ENCODE measurements around the gene COPG2.
"Not testable (repeated sequence)": the region's sequence is repeated elsewhere in the genome, so short reads cannot be mapped to it uniquely, and the experiment has no call there.

The COPG2 gene

GRCh38 chr7:130559184-130559583 is 109.4 kb downstream of the COPG2 start:
- DNase-seq: no peak

DNA sequence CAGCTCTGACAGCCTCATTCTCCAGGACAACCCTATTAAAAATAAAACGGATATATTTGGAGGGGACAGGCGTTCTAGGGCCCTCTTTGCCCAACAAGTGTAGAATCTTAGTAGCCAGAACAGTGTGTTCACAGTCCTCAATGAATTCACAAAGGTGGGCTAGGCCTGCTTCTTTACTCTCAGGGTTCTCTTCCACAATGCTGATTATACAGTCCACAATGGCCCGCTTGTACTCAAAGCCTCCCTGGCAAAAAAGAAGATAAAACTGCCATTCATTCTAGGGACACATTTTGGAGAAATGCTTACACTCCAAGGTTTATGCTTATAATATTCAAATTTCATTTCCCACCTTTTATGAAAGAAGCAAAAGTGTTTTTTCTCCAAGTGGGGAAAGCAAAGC is 114.1 kb downstream of the COPG2 start:
- no peak for DNase-seq

- no peak for DNase-seq
Measured at GRCh38 chr7:130553398-130554029, 115.0 kb downstream of the COPG2 start.

- DNase-seq: no peak
Measured at GRCh38 chr7:130544356-130544755, 124.2 kb downstream of the COPG2 start.

DNA sequence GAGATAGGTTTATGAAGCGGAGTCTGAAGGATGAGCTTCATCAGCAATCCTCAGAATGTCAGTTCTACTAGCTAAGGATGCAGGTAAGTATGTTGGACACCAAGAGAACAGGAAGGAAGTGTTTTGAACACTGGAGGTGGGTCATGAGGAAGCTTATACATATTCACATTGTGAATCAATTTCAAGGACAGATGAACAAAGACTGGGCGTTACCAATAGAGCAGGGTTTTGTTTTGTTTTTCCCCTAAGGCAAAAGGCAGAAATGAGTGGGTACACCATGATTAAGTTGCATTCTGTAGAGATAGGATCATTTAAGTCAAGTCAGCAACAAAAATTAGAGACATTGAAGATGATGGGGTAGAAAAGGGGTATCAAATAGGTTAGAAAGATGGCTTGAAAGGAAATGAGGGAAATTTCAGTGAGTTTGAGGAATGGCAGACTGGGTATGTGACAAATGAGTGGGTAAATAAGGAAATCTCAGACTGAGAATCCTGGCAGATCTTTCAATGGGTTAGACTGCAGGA is 125.0 kb downstream of the COPG2 start:
- DNase-seq: no peak

DNA sequence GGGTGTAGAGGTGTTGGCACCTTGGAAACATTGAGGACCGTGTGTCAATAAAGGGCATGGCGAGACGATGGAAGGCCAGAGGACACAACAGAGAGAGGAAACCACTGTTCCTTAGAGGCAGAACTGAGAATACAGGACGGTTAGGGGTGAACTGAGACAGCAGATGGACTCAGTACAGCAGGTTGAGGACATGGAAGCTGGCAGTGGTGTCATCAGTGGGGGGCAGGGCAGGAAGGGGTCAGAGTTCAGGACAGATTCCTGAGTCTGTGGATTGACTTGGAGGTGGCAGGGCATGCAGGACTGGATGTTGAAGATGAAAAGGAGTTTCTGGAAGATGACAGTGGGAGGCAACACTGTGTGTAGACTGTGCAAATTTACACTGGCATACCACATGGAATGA is 126.3 kb downstream of the COPG2 start:
- DNase-seq: not testable (repeated sequence)

- not testable (repeated sequence) for DNase-seq
Measured at GRCh38 chr7:130541287-130541686, 127.3 kb downstream of the COPG2 start.

DNA sequence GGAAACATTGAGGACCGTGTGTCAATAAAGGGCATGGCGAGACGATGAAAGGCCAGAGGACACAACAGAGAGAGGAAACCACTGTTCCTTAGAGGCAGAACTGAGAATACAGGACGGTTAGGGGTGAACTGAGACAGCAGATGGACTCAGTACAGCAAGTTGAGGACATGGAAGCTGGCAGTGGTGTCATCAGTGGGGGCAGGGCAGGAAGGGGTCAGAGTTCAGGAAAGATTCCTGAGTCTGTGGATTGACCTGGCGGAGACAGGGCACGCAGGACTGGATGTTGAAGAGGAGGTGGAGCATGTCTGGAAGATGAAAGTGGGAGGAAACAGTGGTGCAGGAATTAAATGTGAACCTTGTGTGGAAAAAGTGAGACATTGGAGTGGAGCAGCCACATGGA is 130.7 kb downstream of the COPG2 start:
- DNase-seq: not testable (repeated sequence)

- no peak for DNase-seq
Measured at GRCh38 chr7:130529417-130529816, 139.1 kb downstream of the COPG2 start.

DNA sequence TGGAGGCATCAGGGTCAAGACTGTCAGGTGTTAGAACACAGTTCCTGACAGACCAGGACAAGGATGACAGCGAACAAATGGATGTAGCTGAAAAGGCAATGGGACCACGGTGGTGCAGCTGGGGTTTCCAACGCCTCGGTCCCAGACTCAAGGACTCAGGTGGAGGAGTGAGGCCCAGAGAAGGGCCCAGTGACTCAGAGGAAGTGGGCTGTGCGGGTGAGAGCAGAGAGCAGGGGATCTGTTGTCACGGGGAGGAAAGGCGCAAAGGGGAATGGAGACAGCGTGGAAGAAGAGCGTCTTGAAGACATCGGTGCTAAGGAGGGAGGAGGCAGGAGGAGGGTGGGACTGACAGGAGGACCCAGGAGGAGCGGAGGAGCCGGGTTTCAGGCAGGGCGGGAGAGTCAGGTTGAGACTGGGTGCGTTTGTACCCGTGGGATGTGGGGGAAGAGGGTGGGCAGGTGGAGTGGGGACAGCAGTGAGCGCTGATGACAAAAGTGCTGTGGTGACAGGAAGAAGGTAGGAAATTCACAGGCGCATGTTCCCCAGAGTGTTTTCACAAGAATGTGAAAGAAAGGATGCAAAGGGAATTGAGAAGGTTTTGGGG is 140.7 kb downstream of the COPG2 start:
- not testable (repeated sequence) for DNase-seq

DNA sequence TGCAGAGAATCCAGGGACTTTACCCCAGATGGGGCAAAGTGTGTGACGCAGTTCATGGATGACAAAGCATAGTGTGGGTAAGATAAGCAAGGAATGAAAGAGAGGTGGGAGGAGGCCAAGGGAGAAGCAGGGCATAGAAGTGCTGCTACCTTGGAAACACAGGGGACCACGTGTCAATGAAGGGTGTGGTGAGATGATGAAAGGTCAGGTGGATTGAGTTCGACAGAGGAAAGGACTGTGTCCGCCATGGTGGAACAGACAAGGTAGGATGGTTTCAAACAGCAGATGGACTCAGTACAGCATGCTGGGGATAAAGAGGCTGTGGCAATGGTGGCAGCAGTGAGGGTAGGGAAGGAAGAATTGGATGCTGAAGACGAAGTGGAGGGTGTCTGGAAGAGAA is 143.9 kb downstream of the COPG2 start:
- DNase-seq: no peak

GRCh38 chr7:130523519-130524125 is 144.9 kb downstream of the COPG2 start:
- not testable (repeated sequence) for DNase-seq

GRCh38 chr7:130521258-130521951 is 147.1 kb downstream of the COPG2 start:
- no peak for DNase-seq

DNA sequence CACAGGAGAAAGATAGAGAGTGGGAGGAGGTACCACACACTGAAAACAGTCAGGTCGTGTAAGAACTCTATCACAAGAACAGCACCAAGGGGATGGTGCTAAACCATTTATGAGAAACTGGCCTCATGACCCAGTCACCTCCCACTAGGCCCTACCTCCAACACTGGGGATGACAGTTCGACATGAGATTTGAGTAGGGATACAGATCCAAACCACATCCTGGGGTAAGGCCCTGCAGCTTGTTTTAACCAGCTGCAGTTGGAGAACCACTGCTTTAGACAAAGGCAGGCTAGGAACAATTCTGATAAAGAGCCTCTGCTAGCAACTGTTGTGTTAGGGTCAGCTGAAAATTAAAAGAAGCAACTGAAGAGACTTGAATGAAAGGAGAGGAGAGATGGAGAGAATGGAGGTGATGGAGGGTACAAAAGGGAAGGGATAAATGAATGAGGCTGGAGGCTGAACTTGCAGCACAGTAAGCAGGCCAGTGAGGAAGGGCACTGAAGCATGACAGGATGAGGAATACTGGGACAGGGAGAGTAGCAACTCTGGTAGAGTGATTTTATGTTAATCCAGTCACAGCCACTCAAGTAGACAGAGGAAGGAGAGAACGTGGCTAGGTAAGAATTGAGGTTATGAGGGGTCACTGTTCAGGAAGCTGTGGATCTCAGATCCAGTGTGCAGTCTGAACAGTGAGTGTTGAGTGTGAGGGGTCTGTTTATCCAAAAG is 153.1 kb downstream of the COPG2 start:
- DNase-seq: no peak

GRCh38 chr7:130513447-130513846 is 155.1 kb downstream of the COPG2 start:
- DNase-seq: no peak

GRCh38 chr7:130512038-130512437 is 156.5 kb downstream of the COPG2 start:
- not testable (repeated sequence) for DNase-seq

DNA sequence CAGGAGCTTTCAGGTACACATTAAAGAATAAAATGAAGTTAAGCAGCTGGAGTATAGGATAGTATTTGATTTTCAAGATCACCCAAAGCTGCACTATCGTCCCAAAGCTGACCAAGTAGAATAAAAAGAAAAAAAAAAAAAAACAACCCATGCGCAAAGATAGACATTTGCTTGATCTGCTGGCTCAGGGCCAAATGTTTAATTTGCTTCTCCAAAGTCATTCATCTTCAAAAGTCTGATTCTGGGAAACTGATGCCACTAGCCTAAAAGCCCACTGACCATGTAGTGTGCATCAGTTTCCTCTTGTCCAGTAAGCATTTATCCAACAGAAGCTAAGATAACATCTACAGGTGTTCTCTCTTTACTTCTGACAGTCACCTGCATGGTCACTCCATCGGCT is 162.2 kb downstream of the COPG2 start:
- no peak for DNase-seq

DNA sequence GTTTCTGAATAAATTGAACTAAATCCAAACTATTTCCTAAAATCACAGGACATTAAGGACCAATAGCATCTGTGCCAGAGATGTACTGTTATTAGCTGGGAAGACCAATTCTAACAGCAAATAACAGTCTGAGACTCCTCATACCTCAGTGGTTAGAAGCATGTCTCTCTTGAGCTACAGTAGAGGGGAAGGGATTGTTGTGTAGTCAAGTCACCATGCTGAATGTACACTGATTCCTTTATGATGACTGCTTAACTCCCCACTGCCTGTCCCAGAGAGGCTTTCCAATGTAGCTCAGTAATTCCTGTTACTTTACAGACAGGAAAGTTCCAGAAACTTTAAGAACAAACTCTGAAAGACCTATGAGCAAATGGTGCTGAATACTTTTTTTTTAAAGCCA is 162.8 kb downstream of the COPG2 start:
- no peak for DNase-seq

DNA sequence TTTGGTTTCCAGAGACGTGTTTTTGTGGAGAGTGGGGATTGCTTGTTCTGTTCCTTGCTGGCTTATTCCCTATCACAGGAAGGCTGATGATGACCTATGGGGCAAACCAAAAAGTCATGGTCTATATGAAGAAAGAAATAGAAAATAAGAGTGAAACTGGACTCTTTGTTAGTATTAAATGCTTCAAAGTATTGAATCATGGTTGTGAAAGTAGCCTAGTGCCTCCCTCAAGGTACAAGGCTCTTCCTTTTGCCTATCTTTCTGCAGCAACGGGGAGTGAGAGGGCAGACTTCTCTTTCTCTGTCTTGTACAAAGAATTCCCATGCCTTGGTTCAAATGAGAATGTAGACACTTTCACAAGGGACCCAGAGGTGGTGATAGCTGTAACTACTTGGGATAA is 167.6 kb downstream of the COPG2 start:
- DNase-seq: no peak

- DNase-seq: no peak
Measured at GRCh38 chr7:130500463-130500862, 168.1 kb downstream of the COPG2 start.

DNA sequence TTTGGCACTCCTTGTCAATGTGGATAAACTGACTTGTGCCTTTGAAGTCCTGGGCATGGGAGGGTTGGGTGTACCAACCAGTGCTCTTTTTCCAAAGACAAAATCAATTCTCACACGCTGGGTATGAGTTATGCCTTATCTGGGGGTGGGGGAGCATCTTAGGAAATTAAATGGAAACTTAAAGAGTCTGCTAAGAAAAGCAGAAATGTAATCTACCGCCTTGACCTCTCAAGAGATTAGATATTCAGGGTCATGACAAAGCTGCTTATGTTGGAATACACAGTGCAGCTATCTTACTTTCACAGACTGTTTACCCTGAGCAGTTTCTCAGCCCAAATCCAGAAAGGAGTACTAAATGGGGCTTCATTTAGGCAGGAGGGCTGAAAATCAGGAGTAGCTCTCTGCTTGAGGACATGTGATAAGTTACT is 174.1 kb downstream of the COPG2 start:
- no peak for DNase-seq

- no peak for DNase-seq
Measured at GRCh38 chr7:130493275-130493873, 175.2 kb downstream of the COPG2 start.

Data from activated gamma-delta T cell (primary cell).